Measurements from ENCODE around the gene RFPL4A. TPM values are rescaled to one million over a fixed set of nuclear protein-coding genes. Genes with fewer than 3 reads are reported as not detected.

The RFPL4A gene
- total RNA-seq = not detected in 2 replicates

GRCh38 chr19:55758797-55759196, at the start of gene RFPL4A:
RFPL4A (plus strand) TSS chr19:55759097; CDS start chr19:55761801, 2,704 bp downstream.

GRCh38 chr19:55738302-55738701, 20.6 kb upstream of the RFPL4A start, which contains the start of gene NLRP9:
NLRP9 (minus strand) TSS chr19:55738402; CDS start chr19:55738374, 28 bp downstream.

GRCh38 chr19:55768818-55769217, 9.9 kb downstream of the RFPL4A start, which contains the start of gene RFPL4AL1:
RFPL4AL1 (plus strand) TSS chr19:55769118; CDS start chr19:55771805, 2,687 bp downstream.

Other genes with a start within 250 kb of the RFPL4A start
- not detected in 2 replicates for gene SBK2, start 222.0 kb upstream of the RFPL4A start, total RNA-seq
- 0.27 and 0.65 TPM in 2 replicates for gene SBK3, start 213.6 kb upstream of the RFPL4A start, total RNA-seq
- gene ZNF579, start 178.2 kb upstream of the RFPL4A start, total RNA-seq = 4.1 and 5.1 TPM in 2 replicates
- 3.2 and 4.2 TPM in 2 replicates for gene FIZ1, start 159.6 kb upstream of the RFPL4A start, total RNA-seq
- 7.2 and 9.0 TPM in 2 replicates for gene ZNF524, start 158.8 kb upstream of the RFPL4A start, total RNA-seq
- gene ZNF865, start 153.4 kb upstream of the RFPL4A start, total RNA-seq = 1.6 and 1.8 TPM in 2 replicates
- gene ZNF784, start 134.5 kb upstream of the RFPL4A start, total RNA-seq = 2.0 and 2.4 TPM in 2 replicates
- gene ZNF580, start 118.1 kb upstream of the RFPL4A start, total RNA-seq = 5.1 and 6.7 TPM in 2 replicates
- 16.4 and 16.7 TPM in 2 replicates for gene ZNF581, start 115.4 kb upstream of the RFPL4A start, total RNA-seq
- 8.0 and 8.5 TPM in 2 replicates for gene CCDC106, start 110.9 kb upstream of the RFPL4A start, total RNA-seq
- 171 and 192 TPM in 2 replicates for gene U2AF2, start 104.1 kb upstream of the RFPL4A start, total RNA-seq
- gene EPN1, start 83.9 kb upstream of the RFPL4A start, total RNA-seq = 74.6 and 86.4 TPM in 2 replicates
- not detected in 2 replicates for gene NLRP9, start 20.7 kb upstream of the RFPL4A start, total RNA-seq
- gene RFPL4AL1, start 10.0 kb downstream of the RFPL4A start, total RNA-seq = 0.13 TPM in 1 of 2 replicates, not detected in the other
- gene NLRP11, start 72.9 kb downstream of the RFPL4A start, total RNA-seq = not detected in 2 replicates
- gene NLRP4, start 77.4 kb downstream of the RFPL4A start, total RNA-seq = not detected in 2 replicates
- gene NLRP13, start 173.2 kb downstream of the RFPL4A start, total RNA-seq = not detected in 2 replicates
- gene NLRP8, start 188.7 kb downstream of the RFPL4A start, total RNA-seq = not detected in 2 replicates
- not detected in 2 replicates for gene NLRP5, start 227.7 kb downstream of the RFPL4A start, total RNA-seq